HS-27A (cell line): Measurements from ENCODE around the gene TPM2.
A peak's percentile ranks its signal among the peaks of the same experiment; 100 is the strongest.

Source experiments
- DNase-seq: peaks from one replicate; pipeline ENCODE4 v3.0.0-alpha.2; 2012; ENCODE audit warnings: low read depth, missing footprints

The TPM2 gene

DNA sequence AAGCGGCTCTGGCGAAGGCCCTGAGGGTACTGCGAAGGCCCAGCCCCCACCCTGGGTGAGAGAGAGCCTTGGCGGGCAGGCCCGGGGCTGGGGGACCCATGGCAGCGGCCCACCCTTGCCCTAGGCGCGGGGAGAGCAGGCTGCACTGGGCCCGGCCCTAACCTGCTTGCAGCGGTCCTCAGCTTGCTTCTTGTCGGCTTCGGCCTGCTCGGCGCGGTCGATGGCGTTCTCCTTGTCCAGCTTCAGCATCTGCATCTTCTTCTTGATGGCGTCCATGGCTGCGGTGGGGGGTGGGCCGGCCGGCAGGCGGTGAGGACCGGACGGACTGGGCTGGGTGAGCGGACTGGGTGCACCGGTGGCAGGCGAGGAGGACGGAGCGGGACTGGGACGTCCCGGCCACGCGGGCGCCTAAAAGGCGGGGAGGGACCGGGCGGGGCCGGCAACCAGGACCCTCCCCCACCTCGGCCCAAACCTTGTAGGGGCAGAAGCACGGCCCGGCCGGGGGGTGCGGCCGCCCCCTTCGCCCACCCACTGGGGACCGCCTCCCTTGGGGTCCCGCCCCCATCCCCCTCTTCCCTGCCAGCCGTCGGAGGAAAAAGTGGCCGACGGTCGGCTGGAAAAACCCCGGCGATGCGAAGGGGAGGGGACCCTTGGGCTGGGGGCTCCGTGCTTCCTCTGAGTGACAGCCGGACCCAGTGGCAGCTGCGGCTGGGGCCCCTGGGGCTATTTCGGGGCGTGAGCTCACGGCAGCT lies at the start of gene TPM2:
Gene TPM2 (minus strand): TSS at position 384 of the 752 bp plus-strand sequence. CDS start 108 bp downstream, at position 276.
- no peak for DNase-seq

GRCh38 chr9:35738924-35739323 lies 49.2 kb upstream of the TPM2 start:
- DNase-seq, result no peak

DNA sequence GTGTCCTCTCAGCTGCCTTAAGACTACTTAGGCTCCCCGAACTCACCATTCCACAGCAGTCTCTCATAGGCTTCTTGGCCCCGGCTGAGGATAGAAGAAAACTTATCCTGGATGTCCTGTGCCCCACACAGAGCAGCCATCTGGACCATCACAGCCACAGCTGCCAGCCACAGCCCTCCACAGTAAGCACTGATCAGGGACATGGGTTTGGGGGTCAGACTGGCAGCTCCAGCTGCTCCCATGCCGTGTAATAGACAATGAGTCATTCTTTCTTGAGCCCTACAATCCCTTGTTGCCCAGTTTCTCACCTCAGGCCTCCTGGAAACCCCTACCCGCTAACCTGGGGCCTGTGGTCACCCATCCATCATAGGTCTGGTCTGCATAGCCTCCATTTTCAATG lies 48.5 kb upstream of the TPM2 start:
- no peak for DNase-seq

DNA sequence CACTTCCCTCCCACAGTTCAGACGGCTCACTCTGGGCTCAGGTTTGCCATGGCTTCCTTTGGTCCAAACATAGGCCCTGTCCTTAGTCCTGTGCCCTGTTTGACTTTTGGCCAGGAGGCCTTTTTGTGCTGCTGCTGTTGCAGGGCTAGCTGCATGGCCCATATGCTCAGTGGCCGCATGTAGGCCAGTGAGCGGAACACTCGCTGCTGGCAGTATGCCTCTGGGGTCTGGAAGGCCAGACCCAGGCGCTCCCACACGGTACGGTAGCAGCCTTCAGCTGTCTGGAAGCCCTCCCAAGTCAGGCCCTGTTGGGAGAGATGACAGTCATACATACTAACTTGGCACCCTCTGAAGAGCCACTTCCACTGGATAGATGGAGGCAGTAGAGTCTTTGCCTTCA lies 47.4 kb upstream of the TPM2 start:
- no peak for DNase-seq

GRCh38 chr9:35736201-35736633 lies 46.5 kb upstream of the TPM2 start:
- peak; percentile 52 for DNase-seq

- DNase-seq, result no peak
These were observed 44.4 kb upstream of the TPM2 start for GRCh38 chr9:35734096-35734495.

DNA sequence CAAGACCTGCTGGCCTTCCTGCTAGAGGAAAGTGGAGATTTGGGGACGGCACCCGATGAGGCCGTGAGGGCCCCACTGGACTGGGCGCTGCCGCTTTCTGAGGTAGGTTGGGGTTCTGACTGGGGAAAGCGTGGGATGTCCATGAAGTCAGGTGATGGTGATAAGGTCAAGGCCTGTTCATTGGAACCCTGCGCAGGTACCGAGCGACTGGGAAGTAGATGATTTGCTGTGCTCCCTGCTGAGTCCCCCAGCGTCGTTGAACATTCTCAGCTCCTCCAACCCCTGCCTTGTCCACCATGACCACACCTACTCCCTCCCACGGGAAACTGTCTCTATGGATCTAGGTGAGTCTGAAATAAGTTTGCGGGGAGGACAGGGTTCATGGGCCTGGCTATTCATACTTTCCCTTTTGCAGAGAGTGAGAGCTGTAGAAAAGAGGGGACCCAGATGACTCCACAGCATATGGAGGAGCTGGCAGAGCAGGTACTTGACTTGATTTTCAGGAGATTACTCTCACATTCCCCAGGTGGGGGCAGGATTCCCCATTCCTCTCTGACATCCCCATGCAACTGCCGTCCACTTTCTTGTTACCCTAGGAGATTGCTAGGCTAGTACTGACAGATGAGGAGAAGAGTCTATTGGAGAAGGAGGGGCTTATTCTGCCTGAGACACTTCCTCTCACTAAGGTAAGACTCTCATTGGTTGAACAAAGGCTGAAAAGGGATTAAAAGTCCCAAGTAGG lies 43.2 kb upstream of the TPM2 start:
- peak; percentile 36 for DNase-seq

DNA sequence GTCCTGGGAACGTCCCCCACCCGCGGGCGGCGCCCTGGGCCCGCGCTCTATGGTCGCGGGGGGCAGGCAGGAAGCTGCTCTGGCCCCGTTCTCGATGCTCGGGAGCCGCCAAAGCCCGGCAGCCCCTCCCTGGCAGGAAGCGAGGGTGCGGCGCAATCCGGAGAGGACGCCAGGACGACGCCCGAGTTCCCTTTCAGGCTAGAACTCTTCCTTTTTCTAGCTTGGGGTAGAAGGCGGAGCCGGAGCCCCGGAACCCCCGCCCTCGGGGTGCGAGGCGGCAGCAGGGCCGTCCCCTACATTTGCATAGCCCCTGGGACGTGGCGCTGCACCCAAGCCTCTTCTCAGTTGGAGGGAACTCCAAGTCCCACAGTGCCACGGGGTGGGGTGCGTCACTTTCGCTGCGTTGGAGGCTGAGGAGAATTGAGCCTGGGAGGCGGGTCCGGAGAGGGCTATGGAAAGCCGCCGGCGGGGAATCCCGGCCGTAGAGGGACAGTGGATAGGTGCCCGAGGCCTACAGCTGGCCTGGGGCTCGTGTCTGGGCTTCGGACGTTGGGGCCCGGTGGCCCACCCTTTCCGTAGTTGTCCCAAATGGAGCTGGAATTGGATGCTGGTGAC lies 42.6 kb upstream of the TPM2 start, which contains the start of the genes CREB3 and TLN1:
Gene CREB3 (plus strand): TSS at position 482 of the 615 bp plus-strand sequence. CDS start 107 bp downstream, at position 589.
Gene TLN1 (minus strand): TSS at position 11 of the 615 bp plus-strand sequence. CDS start 6,501 bp downstream, outside the sequence.
- peak; percentile 98 for DNase-seq

- DNase-seq, result peak; percentile 43
These were observed 41.9 kb upstream of the TPM2 start for GRCh38 chr9:35731415-35732184.

GRCh38 chr9:35730486-35730854 lies 40.7 kb upstream of the TPM2 start:
- DNase-seq, result no peak

DNA sequence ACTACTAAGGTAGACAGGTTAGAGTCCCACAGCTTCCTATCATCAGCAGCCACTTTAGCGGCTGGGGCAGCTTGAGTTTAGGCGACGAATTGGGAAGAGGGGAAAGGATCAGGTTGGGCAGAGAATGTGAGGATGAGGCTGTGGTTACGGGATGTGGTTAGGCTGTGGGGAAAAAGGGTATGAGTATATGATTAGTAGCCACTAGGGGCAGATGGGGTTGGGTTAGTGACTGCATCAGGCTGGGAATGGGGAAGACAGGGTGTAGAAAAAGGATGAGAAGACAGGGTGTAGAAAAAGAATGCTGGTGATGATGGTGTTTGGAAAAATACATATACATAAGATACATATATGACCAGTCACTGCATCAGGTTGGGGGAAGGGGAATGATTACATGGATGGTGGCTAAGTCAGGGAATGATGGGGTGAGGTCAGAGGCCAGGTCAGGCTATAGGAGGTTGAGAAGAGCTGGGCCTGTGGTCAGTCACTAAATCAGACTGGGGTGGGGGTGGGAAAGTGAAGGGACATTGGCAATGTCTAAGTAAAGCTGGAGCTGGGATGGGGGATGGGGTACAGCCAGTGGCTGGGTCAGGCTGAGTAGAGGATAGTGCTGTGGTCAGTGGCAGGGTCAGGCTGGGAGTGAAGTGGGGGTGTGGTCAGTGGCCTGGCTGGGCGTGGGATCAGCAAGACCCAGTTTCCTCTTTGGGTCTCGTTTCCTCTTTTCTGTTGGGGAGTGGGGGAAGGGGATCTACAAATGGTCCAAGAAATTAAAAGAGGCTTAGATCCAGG lies 40.2 kb upstream of the TPM2 start:
- peak; percentile 88 for DNase-seq

DNA sequence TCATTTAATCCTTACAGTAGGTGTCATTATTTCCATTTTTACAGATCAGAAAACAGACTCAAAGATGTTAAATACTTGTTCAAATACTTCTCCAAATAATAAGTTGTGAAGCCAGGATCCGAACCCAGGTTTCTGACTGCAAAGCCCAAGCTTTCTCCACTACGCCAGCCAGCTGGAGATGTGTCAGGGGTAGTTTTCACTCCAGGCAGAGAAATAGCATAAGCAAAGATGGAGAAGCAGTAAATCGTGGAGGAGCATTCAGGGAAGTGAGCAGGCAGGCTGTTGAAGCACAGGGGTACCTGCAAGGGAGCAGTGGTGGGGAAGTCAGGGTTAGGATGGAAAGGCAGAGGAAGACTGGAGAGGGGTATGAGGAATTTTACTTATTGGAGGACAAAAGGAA lies 39.4 kb upstream of the TPM2 start:
- DNase-seq, result no peak

DNA sequence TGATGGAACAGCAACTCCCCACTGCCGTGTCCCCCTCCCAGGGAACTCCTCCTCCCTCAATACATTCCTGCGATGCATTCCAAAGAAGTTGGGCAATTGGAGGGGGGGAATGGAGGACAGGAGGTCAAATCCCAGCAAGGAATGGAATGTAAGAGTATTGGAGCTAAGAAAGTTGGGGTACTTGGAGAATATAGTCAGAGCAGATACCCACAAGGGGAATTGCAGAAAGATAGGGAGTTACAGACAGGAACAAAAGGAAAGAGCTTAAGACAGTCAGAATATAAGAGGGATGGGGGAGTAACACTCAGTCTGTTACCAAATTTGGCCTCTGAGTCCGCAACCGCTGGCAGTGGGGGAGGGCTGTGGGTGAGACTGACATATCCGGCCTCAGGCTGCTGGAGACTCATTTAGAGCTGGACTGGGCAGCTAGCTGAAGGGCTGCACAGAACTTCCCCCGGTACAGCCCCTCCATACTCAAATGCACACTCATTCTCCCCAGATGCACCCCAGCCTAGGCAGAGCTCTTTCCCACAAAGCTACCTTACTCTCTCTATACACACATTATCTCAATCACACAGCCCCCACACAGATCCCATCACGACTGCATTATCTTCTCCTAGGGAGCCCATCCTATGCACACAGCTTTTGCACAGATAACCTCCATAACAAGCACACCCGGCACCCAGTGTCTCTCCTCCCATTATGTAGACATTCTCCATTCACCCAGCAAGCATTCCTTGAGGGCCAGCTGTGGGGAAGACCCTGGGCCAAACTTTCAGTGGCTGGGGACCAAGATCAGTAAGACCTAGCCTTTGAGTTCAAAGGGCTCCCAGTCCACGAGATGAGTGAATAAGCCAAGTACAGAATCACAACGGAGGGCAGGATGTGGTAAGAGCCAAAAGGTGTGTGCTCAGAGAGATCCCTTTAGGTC lies 38.6 kb upstream of the TPM2 start:
- peak; percentile 98 for DNase-seq

- DNase-seq, result no peak
These were observed 37.9 kb upstream of the TPM2 start for GRCh38 chr9:35727676-35728040.

GRCh38 chr9:35726931-35727330 lies 37.2 kb upstream of the TPM2 start:
- DNase-seq, result no peak

DNA sequence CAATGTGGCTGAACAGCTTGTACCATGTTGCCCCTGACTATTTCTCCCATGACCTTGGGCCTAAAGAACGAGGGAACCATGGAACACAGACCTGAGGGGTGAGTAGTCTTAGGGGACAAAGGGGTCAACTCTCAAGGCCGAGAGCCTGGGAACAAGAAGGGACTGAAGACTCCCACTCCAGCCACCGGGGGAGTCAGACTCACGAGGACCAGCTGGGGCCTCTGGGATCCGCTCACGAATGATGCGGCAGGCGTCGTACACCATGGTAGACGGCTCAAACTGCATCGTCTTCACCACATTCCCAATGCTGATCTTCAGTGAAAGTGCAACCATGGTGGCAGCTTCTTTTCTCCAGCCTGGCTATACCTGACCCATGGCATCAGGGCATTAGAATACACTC lies 35.6 kb upstream of the TPM2 start:
- DNase-seq, result no peak

DNA sequence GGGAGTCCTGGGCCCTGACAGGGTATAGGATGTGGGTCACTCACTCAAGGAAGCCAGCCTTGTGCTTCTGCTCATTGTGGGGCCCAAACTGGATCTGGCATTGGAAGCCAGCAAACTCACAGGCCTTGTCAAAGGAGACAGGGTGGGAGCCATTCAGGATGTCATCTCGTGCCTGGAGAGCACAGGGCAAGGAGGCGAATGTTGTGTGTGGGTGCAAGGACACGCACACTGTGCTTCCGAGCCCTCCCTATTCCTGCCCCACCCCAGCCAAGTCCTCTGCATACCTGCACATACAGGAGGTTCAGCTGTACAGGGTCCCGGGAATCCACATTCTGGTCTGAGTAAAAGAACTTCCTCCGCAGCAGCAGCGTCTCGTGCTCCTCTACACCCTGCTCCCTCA lies 34.2 kb upstream of the TPM2 start:
- DNase-seq, result no peak

DNA sequence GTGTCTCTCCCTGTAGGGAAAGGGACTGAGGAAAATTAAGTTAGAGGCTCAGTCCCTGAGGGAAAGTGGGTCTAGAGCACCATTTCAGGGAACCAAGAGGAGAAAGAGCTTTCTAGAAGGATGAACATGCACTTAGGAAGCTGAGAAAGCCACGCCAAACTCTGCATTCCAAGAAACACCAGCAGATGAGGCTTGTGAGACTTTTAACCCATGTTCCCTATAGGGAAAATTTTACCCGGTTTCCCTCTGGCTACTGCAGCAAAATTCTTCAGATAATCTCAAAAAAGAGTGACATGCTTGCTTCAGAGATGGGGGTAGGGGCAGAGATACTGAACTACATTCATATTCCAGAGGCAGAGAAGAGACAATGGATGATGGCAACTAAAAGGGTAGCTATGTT lies 33.7 kb upstream of the TPM2 start:
- no peak for DNase-seq

GRCh38 chr9:35719546-35719945 lies 29.8 kb upstream of the TPM2 start:
- DNase-seq, result no peak
